HEK293 (cell line): ENCODE results near the gene ESRRA.

Experiments used
- CTCF ChIA-PET: fragments of 350-600 bp; formaldehyde crosslinking; extraction: SDS; loops from one replicate; lab custom pipeline; 2021; ENCODE audit warnings: antibody characterized with exemption; lab: Yijun Ruan, JAX
- POLR2A ChIA-PET: fragments of 300-600 bp; formaldehyde crosslinking; extraction: SDS; loops from one replicate; lab custom pipeline; 2020; ENCODE audit warnings: antibody characterized with exemption, inconsistent platforms; lab: Yijun Ruan, JAX
- H3K27ac ChIP-seq: fragments of 200-500 bp; sonication (Bioruptor generic); 2 replicates; pipeline ENCODE4 v1.5.1; 2014; ENCODE audit warnings: low read depth, low read length, control low read depth, inconsistent platforms; ENCODE audit errors: extremely low read depth
- H3K36me3 ChIP-seq, 2 experiments: fragments of 200-500 bp in 1 of 2; sonication (Bioruptor generic) in 1 of 2; 1 replicate in 1 of 2; 2 replicates in 1 of 2; pipeline ENCODE4 v1.5.1; 2014 to 2017; ENCODE audit warnings: inconsistent platforms in 2 of 2, low read length in 2 of 2; ENCODE audit not compliant: control insufficient read depth in 2 of 2, insufficient read depth in 1 of 2
- H3K4me1 ChIP-seq: fragments of 200-500 bp; sonication (Bioruptor generic); 2 replicates; pipeline ENCODE4 v1.5.1; 2014; ENCODE audit warnings: mild to moderate bottlenecking, low read length, inconsistent platforms; ENCODE audit not compliant: control insufficient read depth, insufficient read depth
- H3K4me3 ChIP-seq: 2 replicates; pipeline ENCODE4 v1.5.1; 2011; ENCODE audit warnings: low read depth, mild to moderate bottlenecking, control low read depth, low read length, moderate library complexity
- H3K9me3 ChIP-seq: fragments of 200-500 bp; sonication (Bioruptor generic); 2 replicates; pipeline ENCODE4 v1.5.1; 2014; ENCODE audit warnings: low read depth, low read length, inconsistent platforms; ENCODE audit not compliant: control insufficient read depth, insufficient read depth
- GLI2 ChIP-seq: fragments of 450-650 bp; formaldehyde crosslinking; IDR thresholded peaks from 2 replicates; pipeline ENCODE4; 2017; ENCODE audit warnings: missing biosample characterization, missing genetic modification characterization, low read depth, borderline replicate concordance
- HOXC10 ChIP-seq: sonication (generic); formaldehyde crosslinking; IDR thresholded peaks from 2 replicates; pipeline ENCODE4 v1.8.1; 2023; ENCODE audit warnings: mild to moderate bottlenecking, missing genetic modification reagents
- KLF9 ChIP-seq: fragments of 450-650 bp; formaldehyde crosslinking; IDR thresholded peaks from 2 replicates; pipeline ENCODE4 v1.5.1; 2016; ENCODE audit warnings: missing biosample characterization, missing genetic modification characterization, low read depth
- PRDM10 ChIP-seq: fragments of 450-650 bp; formaldehyde crosslinking; IDR thresholded peaks from 2 replicates; pipeline ENCODE4 v1.5.1; 2016; ENCODE audit warnings: missing biosample characterization, missing genetic modification characterization
- TCF7L2 ChIP-seq: IDR thresholded peaks from 2 replicates; pipeline ENCODE4 v1.6.1; 2011; ENCODE audit warnings: low read depth, mild to moderate bottlenecking, inconsistent platforms, low read length, moderate library complexity, borderline replicate concordance
- ZBTB8A ChIP-seq: fragments of 450-650 bp; formaldehyde crosslinking; IDR thresholded peaks from 2 replicates; pipeline ENCODE4 v1.5.1; 2016; ENCODE audit warnings: missing biosample characterization, missing genetic modification characterization
- ZNF10 ChIP-seq: fragments of 450-650 bp; formaldehyde crosslinking; IDR thresholded peaks from 2 replicates; pipeline ENCODE4 v1.5.1; 2017; ENCODE audit warnings: missing biosample characterization, missing genetic modification characterization
- ZNF132 ChIP-seq: fragments of 450-650 bp; formaldehyde crosslinking; IDR thresholded peaks from 2 replicates; pipeline ENCODE4 v1.5.1; 2017; ENCODE audit warnings: missing biosample characterization, missing genetic modification characterization, borderline replicate concordance
- ZNF335 ChIP-seq: fragments of 450-650 bp; formaldehyde crosslinking; conservative IDR thresholded peaks from 2 replicates; pipeline ENCODE4 v1.5.1; 2016; ENCODE audit warnings: missing biosample characterization, missing genetic modification characterization
- ZNF362 ChIP-seq: fragments of 450-650 bp; formaldehyde crosslinking; IDR thresholded peaks from 2 replicates; pipeline ENCODE4 v1.5.1; 2016; ENCODE audit warnings: missing biosample characterization, missing genetic modification characterization
- ZNF423 ChIP-seq: fragments of 450-650 bp; formaldehyde crosslinking; IDR thresholded peaks from 2 replicates; pipeline ENCODE4 v1.5.1; 2016; ENCODE audit warnings: missing biosample characterization, missing genetic modification characterization
- ZNF664 ChIP-seq: fragments of 450-650 bp; formaldehyde crosslinking; IDR thresholded peaks from 2 replicates; pipeline ENCODE4 v1.5.1; 2016; ENCODE audit warnings: missing biosample characterization, missing genetic modification characterization
- ZNF670 ChIP-seq: fragments of 450-650 bp; formaldehyde crosslinking; IDR thresholded peaks from 2 replicates; pipeline ENCODE4 v1.5.1; 2016; ENCODE audit warnings: missing biosample characterization, missing genetic modification characterization, low read depth
- ZNF707 ChIP-seq: fragments of 450-650 bp; formaldehyde crosslinking; IDR thresholded peaks from 2 replicates; pipeline ENCODE4 v1.5.1; 2016; ENCODE audit warnings: missing biosample characterization, missing genetic modification characterization
- TF ChIP-seq, protein P1 (sequence below): fragments of 450-650 bp; formaldehyde crosslinking; IDR thresholded peaks from 2 replicates; pipeline ENCODE4 v1.5.1; 2017; ENCODE audit warnings: missing biosample characterization, missing genetic modification characterization

The ESRRA gene

GRCh38 chr11:64286801-64287159, 18.5 kb upstream of the ESRRA start:
- Histone ChIP-seq H3K9me3 (no peaks in the 10 kb centered on the region), H3K27ac (no peak overlapping the region), H3K4me3 (no peak overlapping the region), H3K4me1 (no peaks in the 10 kb centered on the region; the same call in 1 of the 2 replicates), H3K36me3 (peaks cover 9 to 40% of the 10 kb centered on the region in 2 experiments; a peak in 2 of 3 replicates)
- POLR2A ChIA-PET = no interaction called here
- CTCF ChIA-PET = interaction anchor here (0.7 to 1.5 kb wide), 4 partner anchors 11 to 68 kb away, joined by 3 to 6 read pairs (median 4); no protein-coding TSS in a partner anchor
- no peak for TF ChIP-seq TCF7L2
- no peak for TF ChIP-seq PRDM10 (tag by site-specific recombination)
- no peak for TF ChIP-seq ZNF423 (tag by site-specific recombination)
- TF ChIP-seq ZNF362 = no peak
- no peak for TF ChIP-seq ZNF132 (tag by site-specific recombination)
- TF ChIP-seq ZNF335 (tag by site-specific recombination) = no peak
- TF ChIP-seq, protein P1, sequence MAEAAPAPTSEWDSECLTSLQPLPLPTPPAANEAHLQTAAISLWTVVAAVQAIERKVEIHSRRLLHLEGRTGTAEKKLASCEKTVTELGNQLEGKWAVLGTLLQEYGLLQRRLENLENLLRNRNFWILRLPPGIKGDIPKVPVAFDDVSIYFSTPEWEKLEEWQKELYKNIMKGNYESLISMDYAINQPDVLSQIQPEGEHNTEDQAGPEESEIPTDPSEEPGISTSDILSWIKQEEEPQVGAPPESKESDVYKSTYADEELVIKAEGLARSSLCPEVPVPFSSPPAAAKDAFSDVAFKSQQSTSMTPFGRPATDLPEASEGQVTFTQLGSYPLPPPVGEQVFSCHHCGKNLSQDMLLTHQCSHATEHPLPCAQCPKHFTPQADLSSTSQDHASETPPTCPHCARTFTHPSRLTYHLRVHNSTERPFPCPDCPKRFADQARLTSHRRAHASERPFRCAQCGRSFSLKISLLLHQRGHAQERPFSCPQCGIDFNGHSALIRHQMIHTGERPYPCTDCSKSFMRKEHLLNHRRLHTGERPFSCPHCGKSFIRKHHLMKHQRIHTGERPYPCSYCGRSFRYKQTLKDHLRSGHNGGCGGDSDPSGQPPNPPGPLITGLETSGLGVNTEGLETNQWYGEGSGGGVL (tag by site-specific recombination) = no peak
- TF ChIP-seq KLF9 (tag by site-specific recombination) = no peak
- no peak for TF ChIP-seq ZNF670 (tag by site-specific recombination)

- Histone ChIP-seq H3K4me3 (no peak overlapping the region), H3K9me3 (no peaks in the 10 kb centered on the region), H3K27ac (no peak overlapping the region), H3K36me3 (peaks cover under 1 to 31% of the 10 kb centered on the region in 2 experiments; a peak in 2 of 3 replicates), H3K4me1 (no peaks in the 10 kb centered on the region; the same call in 1 of the 2 replicates)
- POLR2A ChIA-PET = interaction anchor here (0.5 kb wide), 1 partner anchor 835 kb away, joined by 4 read pairs; no protein-coding TSS in a partner anchor
- CTCF ChIA-PET = interaction anchor here (1.0 to 1.6 kb wide), 4 partner anchors 9 to 16 kb away, joined by 3 to 7 read pairs (median 4); no protein-coding TSS in a partner anchor
- TF ChIP-seq GLI2 = no peak
- no peak for TF ChIP-seq ZNF707
- TF ChIP-seq ZBTB8A = no peak
- TF ChIP-seq ZNF10 (tag by site-specific recombination) = no peak
- no peak for TF ChIP-seq HOXC10 (CRISPR knock-in tag)
- TF ChIP-seq ZNF664 (tag by site-specific recombination) = no peak
Observed at GRCh38 chr11:64287676-64288352, 17.5 kb upstream of the ESRRA start.
